Ascending aorta (tissue), 2 donors: ENCODE data around the gene ALKBH5. TPM values are rescaled to one million over a fixed set of nuclear protein-coding genes. Genes with fewer than 3 reads are reported as not detected.

ENCODE experiments used
- DNase-seq, 2 donors: peaks; one replicate each; pipeline ENCODE4 v3.0.0-alpha.2; 2019; ENCODE audit warnings: low spot score in 2 of 2
- H3K27ac ChIP-seq, 2 donors: fragments of 200-600 bp; sonication (generic); one replicate each; pipeline ENCODE4 v1.5.1; 2016 to 2017; ENCODE audit warnings: mild to moderate bottlenecking in 1 of 2
- H3K27me3 ChIP-seq: fragments of 200-600 bp; sonication (generic); one replicate; pipeline ENCODE4 v1.5.1; 2017
- H3K36me3 ChIP-seq, 2 donors: fragments of 200-600 bp; sonication (generic); one replicate each; pipeline ENCODE4 v1.5.1; 2016
- H3K4me1 ChIP-seq, 2 donors: fragments of 200-600 bp; sonication (generic); one replicate each; pipeline ENCODE4 v1.5.1; 2016 to 2017; ENCODE audit warnings: mild to moderate bottlenecking in 1 of 2
- H3K4me3 ChIP-seq, 2 donors: fragments of 200-600 bp; sonication (generic); one replicate each; pipeline ENCODE4 v1.5.1; 2016 to 2017; ENCODE audit warnings: mild to moderate bottlenecking in 1 of 2
- H3K9me3 ChIP-seq, 2 donors: fragments of 200-600 bp; sonication (generic); one replicate each; pipeline ENCODE4 v1.5.1; 2016
- CTCF ChIP-seq, 3 experiments: fragments of 200-600 bp in 2 of 3; fragments of 450-650 bp in 1 of 3; sonication (generic) in 2 of 3; IDR thresholded peaks; one replicate each; pipeline ENCODE4 v1.5.1; 2016 to 2019; ENCODE audit warnings: antibody characterized with exemption in 3 of 3, mild to moderate bottlenecking in 1 of 3, moderate library complexity in 1 of 3
- intact Hi-C: fragments of 100-400 bp; cut with DNase I; formaldehyde crosslinking; loops from one replicate; pipeline ENCODE4 v1.15.1; 2023
- total RNA-seq: library from RNA; depleted of rRNA; stranded (reverse); fragments of >200 nt; gene quantifications from one replicate; pipeline ENCODE4 v1.1.0, GENCODE V29; 2016

ALKBH5 gene
- total RNA-seq, 1 donor from 2014 or later: 73.4 TPM

- H3K4me3 ChIP-seq: peak overlapping the region in 1 of 2 donors; percentile 34
- DNase-seq: no peak
- H3K36me3 ChIP-seq: peaks cover 19 to 20% of the 10 kb centered on the region in 2 donors
- H3K27me3 ChIP-seq: no peaks in the 10 kb centered on the region
- peak overlapping the region; percentile 8 to 63 for H3K27ac ChIP-seq
- H3K4me1 ChIP-seq: peaks cover 27 to 42% of the 10 kb centered on the region in 2 donors
- TF ChIP-seq CTCF (IDR thresholded peaks at IDR 0.05): no peak
- H3K9me3 ChIP-seq: no peaks in the 10 kb centered on the region
- intact Hi-C loops: no loop called here
These were observed 7.6 kb downstream of the ALKBH5 start for GRCh38 chr17:18191236-18191667.

GRCh38 chr17:18191967-18192366 lies 8.3 kb downstream of the ALKBH5 start:
- peak in 1 of 3 experiments; percentile 11 for TF ChIP-seq CTCF (IDR thresholded peaks at IDR 0.05)
- Histone ChIP-seq H3K9me3 (no peaks in the 10 kb centered on the region), H3K4me3 (no peak overlapping the region), H3K27me3 (no peaks in the 10 kb centered on the region), H3K36me3 (peaks cover 26 to 28% of the 10 kb centered on the region in 2 donors), H3K27ac (peak overlapping the region in 1 of 2 donors; percentile 63), H3K4me1 (peaks cover 21 to 43% of the 10 kb centered on the region in 2 donors)
- intact Hi-C loops: no loop called here
- no peak for DNase-seq

- H3K9me3 ChIP-seq: no peaks in the 10 kb centered on the region
- no peak for DNase-seq
- H3K27me3 ChIP-seq: no peaks in the 10 kb centered on the region
- no peak overlapping the region for H3K27ac ChIP-seq
- no peak for TF ChIP-seq CTCF (IDR thresholded peaks at IDR 0.05)
- peaks cover 40 to 49% of the 10 kb centered on the region in 2 donors for H3K36me3 ChIP-seq
- intact Hi-C loops: no loop called here
- H3K4me1 ChIP-seq: peaks cover 20 to 29% of the 10 kb centered on the region in 2 donors
- no peak overlapping the region for H3K4me3 ChIP-seq
These were observed 10.8 kb downstream of the ALKBH5 start for GRCh38 chr17:18194394-18194793.

- no peaks in the 10 kb centered on the region for H3K27me3 ChIP-seq
- no peak overlapping the region for H3K4me3 ChIP-seq
- intact Hi-C loops: no loop called here
- no peak overlapping the region for H3K27ac ChIP-seq
- no peaks in the 10 kb centered on the region for H3K9me3 ChIP-seq
- H3K4me1 ChIP-seq: peaks cover 19 to 26% of the 10 kb centered on the region in 2 donors
- no peak for DNase-seq
- TF ChIP-seq CTCF (IDR thresholded peaks at IDR 0.05): no peak
- peaks cover 40 to 52% of the 10 kb centered on the region in 2 donors for H3K36me3 ChIP-seq
These were observed 11.2 kb downstream of the ALKBH5 start for GRCh38 chr17:18194804-18195203.

GRCh38 chr17:18195246-18195645 lies 11.6 kb downstream of the ALKBH5 start:
- Histone ChIP-seq H3K4me3 (no peak overlapping the region), H3K36me3 (peaks cover 40 to 52% of the 10 kb centered on the region in 2 donors), H3K4me1 (peaks cover 16 to 24% of the 10 kb centered on the region in 2 donors), H3K27ac (no peak overlapping the region), H3K9me3 (no peaks in the 10 kb centered on the region), H3K27me3 (no peaks in the 10 kb centered on the region)
- TF ChIP-seq CTCF (IDR thresholded peaks at IDR 0.05): no peak
- intact Hi-C loops: no loop called here
- DNase-seq: no peak
